Iris pigment epithelial cell (primary cell): ENCODE measurements around the gene WDR64.
"Not testable (repeated sequence)": the region's sequence is repeated elsewhere in the genome, so short reads cannot be mapped to it uniquely, and the experiment has no call there.

ENCODE experiments used
- DNase-seq: peaks from one replicate; pipeline ENCODE4 v3.0.0-alpha.2; 2011; ENCODE audit warnings: low read depth

WDR64 gene

DNA sequence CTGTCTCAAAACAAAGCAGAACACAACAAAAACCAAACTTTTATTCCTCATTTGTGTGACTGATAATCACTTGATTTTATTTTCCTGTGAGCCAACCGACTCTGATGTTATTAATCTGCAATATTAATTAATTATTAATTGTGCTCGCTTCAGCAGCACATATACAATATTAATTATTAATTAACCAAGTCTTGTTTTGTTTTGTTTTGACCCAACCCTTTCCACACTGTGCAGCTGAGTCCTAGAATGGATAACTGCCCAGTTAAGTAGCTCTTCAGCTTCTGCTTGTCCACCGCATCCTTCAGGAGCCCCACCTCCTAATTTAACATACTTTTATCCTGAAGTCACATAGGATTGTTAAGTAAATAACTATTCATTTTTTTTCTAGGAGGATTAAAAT is 148.6 kb downstream of the WDR64 start:
- no peak for DNase-seq

DNA sequence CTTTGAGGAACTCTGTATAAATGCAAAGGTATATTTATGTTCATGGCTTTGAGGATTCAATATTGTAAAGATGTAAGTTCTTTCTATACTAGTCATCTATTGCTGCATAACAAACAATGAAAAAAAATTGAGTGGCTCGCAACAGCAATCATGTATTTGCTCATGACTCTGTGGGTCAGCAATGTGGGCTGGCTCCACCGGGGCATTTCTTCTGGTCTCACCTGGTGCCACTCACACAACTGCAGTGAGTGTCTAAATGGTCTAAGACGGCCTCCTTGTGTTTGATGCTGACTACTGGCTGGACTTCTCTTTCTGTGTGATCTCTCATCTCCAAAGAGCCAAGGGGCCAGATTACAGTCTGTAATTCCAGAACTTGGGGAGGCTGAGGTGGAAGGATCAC is 150.8 kb downstream of the WDR64 start:
- peak; percentile 62 for DNase-seq

DNA sequence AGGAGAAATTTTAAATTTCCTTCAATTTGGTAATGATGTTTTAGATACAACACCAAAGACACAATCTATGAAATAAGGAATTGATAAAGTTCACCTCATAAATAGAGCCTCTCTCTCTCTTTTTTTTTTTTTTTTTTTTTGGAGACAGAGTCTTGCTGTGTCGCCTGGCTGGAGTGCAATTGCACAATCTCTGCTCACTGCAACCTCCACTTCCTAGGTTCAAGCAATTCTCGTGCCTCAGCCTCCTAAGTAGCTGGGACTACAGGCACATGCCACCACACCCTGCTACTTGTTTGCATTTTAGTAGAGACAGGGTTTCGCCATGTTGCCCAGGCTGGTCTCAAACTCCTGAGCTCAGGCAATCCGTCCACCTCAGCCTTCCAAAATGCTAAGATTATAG is 152.6 kb downstream of the WDR64 start:
- not testable (repeated sequence) for DNase-seq

DNA sequence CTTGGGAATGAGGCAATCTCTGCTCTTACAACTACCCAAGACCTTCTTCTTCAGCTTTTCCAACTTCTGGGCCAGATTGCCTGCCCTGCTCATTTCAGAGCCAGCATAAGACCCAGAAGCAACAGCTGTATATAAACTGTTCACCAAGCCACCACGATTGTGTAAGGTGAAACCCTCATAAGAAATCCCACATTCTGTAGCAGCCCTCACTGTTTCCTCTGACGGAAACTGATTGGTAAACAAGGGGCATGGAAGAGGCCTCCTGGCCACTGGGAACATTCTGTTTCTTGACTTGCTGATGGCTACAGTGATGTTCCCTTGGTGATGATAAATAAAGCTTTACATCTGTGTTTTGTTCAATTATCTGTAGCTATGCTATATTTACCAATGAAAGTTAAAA is 156.2 kb downstream of the WDR64 start:
- DNase-seq: peak; percentile 95

DNA sequence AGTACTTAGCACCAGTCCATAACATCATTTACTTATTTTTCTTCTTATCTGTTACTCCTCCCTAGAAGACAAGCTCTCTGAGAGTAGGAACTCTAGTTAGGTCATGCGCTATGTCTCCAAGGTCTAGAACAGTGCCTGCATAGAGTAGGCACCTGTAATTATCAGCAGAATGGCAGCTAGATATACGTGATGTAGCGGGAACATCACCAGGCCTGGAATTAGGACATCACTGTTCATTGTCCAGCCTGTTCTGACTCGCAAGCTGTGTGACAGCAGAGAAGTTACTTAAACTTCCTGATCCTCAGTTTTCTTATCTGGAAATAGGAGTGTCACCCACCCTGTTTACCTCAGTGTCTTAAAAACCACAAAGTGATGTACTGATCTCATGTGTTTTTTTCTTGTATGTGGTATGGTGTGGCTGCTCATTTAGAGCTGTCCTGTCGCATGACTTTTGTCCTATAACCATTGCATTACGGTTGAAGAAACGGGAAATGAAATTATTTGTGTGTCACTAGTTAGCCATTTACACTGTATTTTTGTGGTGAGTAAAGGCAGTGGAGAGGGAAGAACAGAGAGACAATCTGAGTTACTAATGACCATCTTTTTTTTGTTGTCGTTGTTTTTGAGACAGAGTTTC is 158.8 kb downstream of the WDR64 start:
- no peak for DNase-seq

DNA sequence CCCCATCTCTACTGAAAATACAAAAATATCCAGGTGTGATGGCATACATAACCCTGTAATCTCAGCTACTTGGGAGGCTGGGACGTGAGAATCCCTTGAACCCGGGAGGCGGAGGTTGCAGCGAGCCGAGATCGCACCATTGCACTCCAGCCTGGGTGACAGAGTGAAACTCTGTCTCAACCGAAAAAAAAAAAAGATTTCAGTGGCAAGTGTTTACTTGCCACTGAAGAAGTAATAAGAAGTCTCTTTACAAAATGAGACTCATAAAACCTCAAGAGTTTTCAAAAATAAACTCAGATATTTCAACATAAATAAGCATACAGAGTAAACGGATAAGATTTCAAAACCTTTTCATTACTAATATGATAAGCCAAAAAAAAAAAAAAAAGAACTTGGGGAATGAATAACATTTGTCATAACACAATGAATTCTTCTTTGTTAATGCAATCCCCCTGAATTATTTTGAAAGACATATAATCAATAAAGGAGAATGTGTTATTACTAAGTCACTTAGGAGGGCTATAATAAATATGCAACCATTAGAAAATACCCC is 161.8 kb downstream of the WDR64 start:
- peak; percentile 64 for DNase-seq

DNA sequence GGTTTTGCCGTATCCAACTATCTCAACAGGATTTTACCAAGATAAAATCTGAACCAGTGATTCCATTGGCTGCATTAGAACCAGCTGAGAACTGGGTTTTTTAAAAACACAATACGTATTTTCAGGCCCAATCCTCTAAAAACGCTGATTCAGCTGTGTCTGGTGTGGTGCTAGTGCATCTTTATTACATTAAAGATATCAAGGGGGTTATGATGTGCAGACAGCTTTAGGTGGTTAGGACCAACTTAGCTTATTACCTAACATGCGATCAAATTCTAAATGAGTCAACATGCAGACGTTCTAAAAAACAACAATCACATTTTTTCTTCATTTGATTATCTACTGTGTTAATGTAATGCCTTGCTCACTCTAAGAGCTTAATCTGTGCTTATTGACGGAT is 163.9 kb downstream of the WDR64 start:
- DNase-seq: peak; percentile 61

DNA sequence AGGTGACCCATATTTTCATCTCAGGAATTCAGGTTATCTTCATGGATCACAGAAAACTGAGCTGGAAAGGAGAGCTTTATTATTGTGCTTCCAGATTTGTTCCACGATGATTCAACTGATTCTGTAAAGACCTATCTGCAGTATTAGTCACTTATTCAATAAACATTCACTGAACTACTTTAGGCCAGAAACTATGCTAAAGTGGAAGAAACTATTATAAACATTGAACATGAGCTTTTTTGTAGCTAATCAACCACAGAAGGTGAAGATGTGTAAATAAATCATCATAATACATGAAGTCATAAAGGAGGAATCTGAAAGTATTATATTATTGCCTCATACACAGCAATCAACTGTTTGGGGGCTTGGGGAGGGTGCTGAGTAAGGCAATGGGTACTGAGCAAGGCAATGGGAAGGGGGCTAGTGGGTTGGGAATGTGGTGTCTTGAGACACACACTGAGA is 165.3 kb downstream of the WDR64 start:
- DNase-seq: peak; percentile 94

DNA sequence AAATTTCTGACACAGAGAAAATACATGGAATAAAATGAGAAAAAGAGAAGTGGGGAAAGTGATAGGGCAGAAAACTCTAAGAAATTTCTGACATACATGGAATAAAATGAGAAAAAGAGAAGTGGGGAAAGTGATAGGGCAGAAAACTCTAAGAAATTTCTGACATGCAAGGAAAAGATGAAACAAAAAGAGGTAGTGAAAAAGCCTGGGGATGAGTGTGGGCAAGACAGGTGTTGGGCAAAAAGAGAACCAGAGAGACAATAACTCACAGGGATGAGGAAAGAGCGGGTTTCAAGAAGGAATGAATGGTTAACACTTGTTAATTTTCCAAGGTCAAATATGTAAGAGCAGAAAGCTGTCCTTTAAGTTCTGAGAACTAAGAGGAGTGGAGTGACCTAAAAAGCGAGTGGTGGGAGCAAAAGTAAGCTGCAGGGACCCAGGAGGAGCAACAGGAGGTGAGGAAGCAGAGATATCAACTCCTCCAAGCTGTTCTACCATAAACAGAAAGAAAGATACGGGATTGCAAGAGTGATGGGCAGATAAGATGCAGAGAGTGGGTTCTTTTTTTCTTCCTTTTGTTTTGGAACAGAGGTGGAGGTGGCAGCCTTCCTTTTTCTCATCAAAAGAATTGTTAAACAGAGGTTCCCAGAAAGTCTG is 166.0 kb downstream of the WDR64 start:
- no peak for DNase-seq

DNA sequence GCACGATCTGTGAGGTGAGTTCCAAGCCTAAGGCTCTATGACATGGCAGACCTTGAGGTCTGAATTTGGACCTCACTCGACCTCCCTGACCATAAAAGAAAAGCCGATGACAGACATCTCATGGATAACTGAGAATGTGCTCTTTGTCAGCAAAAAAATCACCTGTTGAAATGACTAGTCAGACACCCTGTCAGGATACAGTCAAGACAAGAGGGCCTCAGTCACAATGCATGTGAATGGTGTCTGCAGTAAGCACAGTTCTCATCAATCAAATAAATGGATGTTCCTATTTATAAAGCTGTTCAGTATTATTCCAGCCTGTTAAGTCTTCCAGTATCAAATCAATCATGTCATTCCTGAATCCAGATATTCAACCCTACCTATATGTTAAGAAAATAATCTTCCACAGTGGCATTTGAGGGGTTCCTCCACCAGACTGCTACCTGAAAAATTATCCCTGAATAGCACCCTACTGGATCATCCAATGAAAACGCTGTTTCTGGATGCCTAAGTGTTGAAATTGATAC is 167.3 kb downstream of the WDR64 start:
- no peak for DNase-seq

DNA sequence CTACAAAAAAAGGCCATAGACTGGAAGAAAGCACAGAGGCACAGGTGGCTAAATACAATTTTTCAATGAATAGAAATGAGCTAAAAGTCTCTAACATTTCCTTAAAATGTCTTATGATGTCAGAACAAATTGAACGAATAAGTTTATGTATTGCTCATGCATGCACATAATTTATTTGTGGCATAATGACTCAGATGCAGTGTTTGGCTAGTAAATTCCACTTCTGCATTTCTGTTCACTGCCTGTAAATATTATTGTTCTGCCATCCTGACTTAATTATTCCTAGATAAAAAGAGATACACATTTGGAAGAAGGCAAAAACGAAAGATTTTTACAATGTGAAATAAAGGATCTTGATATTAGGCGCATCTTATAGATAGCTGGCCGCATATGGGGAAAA is 169.3 kb downstream of the WDR64 start:
- peak; percentile 84 for DNase-seq

DNA sequence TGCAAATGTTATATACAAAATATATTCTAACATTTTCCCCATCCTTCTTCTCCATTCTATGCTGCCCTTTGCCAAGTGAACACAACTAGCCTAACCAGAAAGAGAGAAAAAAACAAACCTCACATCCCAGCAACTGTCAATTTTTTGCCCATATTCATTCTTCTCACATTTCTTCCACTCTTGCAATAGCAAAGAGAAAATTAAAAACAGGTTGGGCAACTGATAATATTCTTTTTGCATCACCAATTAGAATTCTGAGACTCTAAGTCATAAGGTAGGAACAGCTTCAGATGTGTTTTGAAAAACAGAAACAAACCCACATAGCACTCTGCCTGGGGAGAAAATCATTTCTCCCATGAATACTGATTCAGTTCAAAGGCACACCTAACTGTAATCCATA is 170.8 kb downstream of the WDR64 start:
- DNase-seq: no peak

DNA sequence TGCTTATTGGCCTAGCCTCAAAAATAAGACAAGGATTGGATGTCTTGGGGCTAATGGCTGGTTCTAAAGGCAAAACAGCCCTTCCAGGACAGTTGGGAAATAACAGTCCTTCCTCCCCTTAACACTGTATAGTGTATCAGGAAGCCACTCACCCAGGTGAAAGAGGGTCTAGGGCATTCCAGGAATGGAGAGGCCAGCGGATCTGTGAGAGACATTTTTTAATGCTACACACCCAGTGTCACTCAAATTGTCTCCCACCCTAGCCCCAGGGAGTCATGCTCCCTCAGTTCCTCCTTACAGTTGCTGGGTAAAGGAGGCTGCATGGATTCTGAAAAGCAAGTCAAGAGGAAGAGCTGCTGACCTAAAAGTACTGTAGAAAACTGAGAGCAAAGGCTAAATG is 171.8 kb downstream of the WDR64 start:
- DNase-seq: no peak

DNA sequence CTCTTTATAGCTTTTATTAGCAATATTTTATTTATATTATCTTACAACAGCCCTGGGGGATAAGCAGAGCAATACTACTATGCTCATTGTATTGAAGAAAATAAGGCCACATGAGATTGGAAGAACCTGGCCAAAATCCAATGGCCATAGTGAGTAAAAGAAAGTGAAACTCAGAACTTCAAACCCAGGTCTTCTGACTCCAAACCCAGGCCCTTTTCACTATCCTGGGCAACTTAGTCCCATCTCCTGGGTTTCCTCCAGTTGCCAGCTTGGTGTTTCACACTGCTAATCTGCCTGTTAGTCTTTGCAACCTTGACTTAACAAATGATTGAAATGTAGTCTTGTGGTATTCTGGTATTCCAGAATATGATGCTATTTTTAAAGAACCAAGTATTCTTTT is 173.5 kb downstream of the WDR64 start:
- DNase-seq: peak; percentile 66

DNA sequence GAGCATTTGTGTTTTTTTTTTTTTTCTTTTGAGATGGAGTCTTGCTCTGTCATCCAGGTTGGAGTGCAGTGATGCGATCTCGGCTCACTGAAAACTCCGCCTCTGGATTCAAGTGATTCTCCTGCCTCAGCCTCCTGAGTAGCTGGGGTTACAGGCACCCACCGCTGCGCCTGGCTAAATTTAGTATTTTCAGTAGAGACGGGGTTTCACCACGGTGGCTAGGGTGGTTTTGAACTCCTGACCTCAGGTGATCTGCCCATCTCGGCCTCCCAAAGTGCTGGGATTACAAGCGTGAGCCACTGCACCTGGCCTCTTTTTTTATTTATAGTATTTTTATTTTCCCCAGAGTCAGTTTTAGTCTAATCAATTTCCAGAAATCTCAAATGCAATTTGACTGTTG is 174.5 kb downstream of the WDR64 start:
- not testable (repeated sequence) for DNase-seq

DNA sequence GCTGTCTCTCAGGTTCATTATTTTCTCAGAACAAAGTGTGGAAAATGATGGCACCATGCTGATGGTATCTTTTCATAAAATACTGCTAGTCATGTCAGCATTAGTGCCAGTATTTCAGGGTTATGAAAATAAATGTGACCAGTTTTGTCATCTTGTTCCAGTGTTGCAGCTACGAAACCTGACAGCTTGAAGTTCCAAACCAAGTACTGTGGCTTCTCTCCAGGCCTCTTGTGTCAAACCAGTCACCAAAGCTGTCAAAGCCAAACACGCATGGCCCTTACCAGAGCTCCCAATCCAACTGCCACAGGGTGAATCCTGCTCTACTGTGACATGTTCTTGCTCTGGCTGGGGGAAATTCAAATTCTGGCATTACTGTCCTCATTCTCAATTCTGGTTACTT is 175.2 kb downstream of the WDR64 start:
- DNase-seq: no peak

DNA sequence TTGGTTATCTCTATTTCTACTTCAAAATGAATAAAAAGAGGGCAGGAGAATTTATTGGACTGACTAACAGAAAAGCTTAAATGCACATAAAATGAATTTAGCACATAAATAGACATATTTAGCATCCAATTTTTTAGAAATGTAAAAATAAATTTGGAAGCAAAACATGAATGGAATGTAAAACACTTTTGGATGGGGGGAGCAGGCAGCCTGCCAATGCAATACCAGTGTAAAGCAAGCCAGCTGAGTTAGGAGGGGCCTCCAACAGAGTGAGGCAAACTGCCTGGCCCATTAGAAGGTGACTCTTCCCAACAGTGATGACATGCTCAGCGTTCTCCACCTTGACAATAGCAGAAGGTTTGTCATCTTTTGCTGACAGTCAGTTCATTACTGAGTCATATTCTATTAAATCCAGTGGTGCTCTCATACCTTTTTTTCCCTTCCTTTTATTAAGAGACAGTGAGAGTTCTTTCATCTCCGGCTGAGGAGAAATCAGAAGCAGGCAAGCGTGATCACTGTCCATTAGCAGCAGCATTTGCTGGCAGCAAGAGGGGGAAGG is 176.5 kb downstream of the WDR64 start:
- peak; percentile 43 for DNase-seq

DNA sequence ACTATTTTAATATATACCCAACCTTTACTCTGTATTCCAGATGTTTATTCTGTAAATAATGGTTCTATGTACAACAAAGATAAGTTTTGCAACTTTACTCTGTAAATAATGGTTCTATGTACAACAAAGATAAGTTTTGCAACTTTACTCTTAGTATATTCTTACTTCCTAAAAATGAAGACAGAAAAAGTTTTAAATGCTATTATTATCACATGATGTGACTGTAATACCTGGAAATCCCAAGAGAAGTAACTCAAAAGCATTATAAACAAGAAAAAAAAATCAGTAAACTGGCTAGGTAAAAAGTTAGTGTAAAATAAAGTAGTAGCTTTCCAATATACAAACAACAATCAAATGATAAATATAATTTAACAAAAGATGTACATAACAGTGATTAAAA is 177.4 kb downstream of the WDR64 start:
- DNase-seq: no peak

DNA sequence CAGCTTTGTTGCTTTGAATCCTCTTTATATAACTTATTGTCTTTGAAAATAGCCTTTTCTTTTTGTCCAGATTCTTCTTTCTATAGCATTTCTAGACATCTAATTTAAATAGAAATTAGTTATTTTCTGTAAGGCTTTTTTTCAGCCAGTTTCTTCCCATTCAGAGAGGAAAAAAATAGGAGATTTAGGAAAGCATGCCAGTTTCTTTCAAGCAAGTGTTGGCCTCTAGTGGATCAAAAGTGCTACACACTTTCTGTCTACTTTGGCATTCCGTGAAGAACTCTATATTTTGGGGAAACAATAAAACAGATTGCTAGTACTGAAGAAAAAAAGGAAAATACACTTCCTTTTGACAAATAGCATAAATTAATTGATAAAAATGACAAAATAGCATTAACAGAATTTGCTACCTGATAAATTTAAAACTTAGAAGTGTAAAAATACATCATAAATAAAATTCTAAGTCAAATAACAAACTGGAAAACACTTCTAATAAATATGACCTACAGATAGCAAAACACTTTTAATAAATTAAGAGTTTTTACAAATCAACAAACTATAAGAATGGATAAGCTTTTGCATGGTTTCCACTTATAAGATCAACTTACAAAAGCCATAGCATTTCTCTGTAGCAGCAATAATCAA is 182.8 kb downstream of the WDR64 start:
- peak; percentile 76 for DNase-seq

DNA sequence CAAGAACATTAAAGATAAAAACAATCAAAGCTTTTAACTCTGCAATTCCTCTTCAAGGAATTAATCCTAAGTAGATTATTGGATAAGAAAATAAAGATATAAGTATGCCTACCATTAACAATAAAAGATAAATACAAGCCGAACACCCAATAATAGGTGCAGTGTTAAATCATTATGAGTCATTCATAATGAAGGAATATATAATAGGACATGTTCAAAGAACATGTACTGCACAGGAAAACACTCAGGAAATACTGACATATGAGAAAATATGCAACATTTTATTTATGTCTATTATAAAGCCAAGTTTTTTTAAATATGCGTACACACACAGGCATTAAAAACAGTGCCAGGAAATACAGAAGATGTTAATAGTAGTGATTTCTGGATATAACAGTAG is 184.9 kb downstream of the WDR64 start:
- no peak for DNase-seq

DNA sequence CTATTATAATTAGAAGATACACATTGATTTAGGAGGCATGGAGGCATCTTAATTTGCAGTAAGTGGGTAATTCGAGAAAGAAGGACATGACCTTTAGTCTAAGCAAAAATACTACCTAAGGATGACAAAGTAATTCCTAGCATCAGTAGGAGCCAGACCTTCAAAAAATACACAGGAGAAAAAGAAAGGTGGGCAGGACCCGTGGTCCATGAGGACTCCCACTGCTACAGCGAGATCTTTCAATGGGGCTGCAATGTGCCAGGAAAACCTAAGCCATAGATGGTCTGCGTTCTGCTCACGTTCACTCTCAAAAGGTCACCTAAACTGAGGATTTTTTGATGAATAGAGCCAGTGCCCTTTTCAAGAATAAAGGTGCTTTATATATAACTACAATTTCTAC is 185.3 kb downstream of the WDR64 start:
- no peak for DNase-seq

DNA sequence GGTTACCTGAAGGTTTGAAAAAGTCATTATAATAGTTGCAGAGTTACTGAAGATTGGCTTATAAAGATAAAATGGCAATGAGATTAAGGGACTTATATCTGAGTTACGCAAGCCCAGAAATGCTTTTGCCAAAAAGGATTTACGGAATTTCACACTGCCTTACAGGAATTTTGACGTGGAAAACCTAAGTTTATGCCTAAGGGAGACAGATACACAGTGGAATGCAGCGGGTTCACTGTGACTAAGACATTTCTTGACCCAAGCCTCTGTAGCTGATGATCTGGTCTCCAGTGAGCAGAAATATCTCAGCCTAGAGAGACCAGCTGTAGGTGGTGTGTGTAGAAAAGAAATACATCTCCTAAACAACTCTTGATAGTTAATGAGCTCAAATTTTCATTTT is 185.8 kb downstream of the WDR64 start:
- peak; percentile 95 for DNase-seq

DNA sequence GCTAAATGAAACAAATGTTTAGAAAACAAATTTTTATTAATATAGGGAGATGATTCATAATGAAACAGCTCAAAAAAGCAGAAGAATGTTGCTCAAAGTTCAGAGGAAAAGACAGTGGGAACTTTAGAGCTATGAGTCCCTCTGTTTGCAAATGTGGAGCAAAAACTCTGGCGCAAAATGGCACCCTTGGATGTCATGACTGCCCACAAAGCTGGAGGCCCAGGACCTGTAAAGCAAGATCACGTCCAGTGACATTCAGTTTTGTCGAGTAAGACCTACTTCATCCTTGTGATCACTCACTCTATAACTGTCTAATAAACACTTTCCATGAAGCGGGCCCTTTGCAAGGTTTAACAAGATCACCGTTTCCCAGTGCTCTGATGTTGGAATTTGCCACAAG is 186.8 kb downstream of the WDR64 start:
- DNase-seq: peak; percentile 47
